ENCODE data around the gene PACSIN2. TPM values are rescaled to one million over a fixed set of nuclear protein-coding genes. Genes with fewer than 3 reads are reported as not detected.

The PACSIN2 gene
- total RNA-seq, 4 donors from 2014 or later = 73.1 to 171 (median 107) TPM

GRCh38 chr22:42834177-42834949 is 180.6 kb downstream of the PACSIN2 start:
- no peak overlapping the region for H3K27ac ChIP-seq
- ATAC-seq = no peak
- 74 to 84% methylated on average over 4 to 5 of the region's 5 CpGs for WGBS, 2 donors (ENCODE audit: low coverage in 1 of 2)
- TF ChIP-seq, protein P1, sequence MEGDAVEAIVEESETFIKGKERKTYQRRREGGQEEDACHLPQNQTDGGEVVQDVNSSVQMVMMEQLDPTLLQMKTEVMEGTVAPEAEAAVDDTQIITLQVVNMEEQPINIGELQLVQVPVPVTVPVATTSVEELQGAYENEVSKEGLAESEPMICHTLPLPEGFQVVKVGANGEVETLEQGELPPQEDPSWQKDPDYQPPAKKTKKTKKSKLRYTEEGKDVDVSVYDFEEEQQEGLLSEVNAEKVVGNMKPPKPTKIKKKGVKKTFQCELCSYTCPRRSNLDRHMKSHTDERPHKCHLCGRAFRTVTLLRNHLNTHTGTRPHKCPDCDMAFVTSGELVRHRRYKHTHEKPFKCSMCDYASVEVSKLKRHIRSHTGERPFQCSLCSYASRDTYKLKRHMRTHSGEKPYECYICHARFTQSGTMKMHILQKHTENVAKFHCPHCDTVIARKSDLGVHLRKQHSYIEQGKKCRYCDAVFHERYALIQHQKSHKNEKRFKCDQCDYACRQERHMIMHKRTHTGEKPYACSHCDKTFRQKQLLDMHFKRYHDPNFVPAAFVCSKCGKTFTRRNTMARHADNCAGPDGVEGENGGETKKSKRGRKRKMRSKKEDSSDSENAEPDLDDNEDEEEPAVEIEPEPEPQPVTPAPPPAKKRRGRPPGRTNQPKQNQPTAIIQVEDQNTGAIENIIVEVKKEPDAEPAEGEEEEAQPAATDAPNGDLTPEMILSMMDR (IDR thresholded peaks at IDR 0.05) = no peak
- no peak for TF ChIP-seq POLR2AphosphoS5 (IDR thresholded peaks at IDR 0.05)
- H3K4me1 ChIP-seq = no peaks in the 10 kb centered on the region
- H3K9me3 ChIP-seq = no peaks in the 10 kb centered on the region
- no peaks in the 10 kb centered on the region for H3K27me3 ChIP-seq
- H3K36me3 ChIP-seq = peaks cover 0 to 97% of the 10 kb centered on the region in 2 donors
- no peak overlapping the region for H3K4me3 ChIP-seq

DNA sequence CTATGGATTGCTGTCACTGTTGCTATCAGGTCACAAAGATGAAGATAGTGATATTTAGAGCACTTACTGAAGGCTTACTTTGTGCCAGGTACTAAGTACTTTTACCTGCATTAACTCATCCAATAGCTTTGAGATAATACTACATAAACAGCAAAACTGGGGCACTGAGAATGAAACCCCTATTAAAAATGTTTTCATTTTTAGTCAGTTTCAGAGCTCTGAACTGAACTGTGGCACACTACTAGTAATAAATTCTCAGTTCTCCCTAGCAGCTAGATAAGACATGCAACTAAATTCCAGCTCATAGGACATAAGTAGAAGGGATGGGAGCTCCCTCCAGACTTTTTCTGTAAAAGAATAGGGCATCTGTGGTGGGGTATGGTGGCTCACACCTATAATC is 181.8 kb downstream of the PACSIN2 start:
- no peak for TF ChIP-seq POLR2AphosphoS5 (IDR thresholded peaks at IDR 0.05)
- TF ChIP-seq POLR2A (IDR thresholded peaks at IDR 0.05) = no peak
- TF ChIP-seq, protein P1 (IDR thresholded peaks at IDR 0.05) = no peak
- TF ChIP-seq EP300 (IDR thresholded peaks at IDR 0.05) = no peak
- Histone ChIP-seq H3K9me3 (no peaks in the 10 kb centered on the region), H3K27ac (no peak overlapping the region), H3K27me3 (no peaks in the 10 kb centered on the region), H3K36me3 (peaks cover 0 to 97% of the 10 kb centered on the region in 2 donors), H3K4me3 (no peak overlapping the region), H3K4me1 (no peaks in the 10 kb centered on the region)
- ATAC-seq = no peak

DNA sequence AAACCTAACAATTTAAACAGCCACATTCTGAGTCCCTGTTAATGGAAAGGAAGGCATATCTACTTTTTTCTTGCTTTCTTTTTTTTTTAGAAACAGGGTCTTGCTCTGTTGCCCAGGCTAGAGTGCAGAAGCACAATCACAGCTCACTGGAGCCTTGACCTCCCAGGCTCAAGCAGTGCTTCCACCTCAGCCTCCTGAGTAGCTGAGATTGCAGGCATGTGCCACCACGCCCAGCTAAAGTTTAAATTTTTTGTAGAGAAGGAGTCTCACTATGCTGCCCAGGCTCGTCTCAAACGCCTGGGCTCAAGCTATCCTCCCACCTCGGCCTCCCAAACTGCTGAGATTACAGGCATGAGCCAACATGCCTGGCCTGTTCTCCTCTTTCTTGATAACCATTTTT is 183.2 kb downstream of the PACSIN2 start:
- no peak overlapping the region for H3K27ac ChIP-seq
- H3K36me3 ChIP-seq = peaks cover 0 to 100% of the 10 kb centered on the region in 2 donors
- H3K9me3 ChIP-seq = no peaks in the 10 kb centered on the region
- no peak for TF ChIP-seq POLR2AphosphoS5 (IDR thresholded peaks at IDR 0.05)
- TF ChIP-seq POLR2A (IDR thresholded peaks at IDR 0.05) = no peak
- TF ChIP-seq, protein P1 (IDR thresholded peaks at IDR 0.05) = no peak
- TF ChIP-seq EP300 (IDR thresholded peaks at IDR 0.05) = no peak
- H3K4me1 ChIP-seq = no peaks in the 10 kb centered on the region
- no peak overlapping the region for H3K4me3 ChIP-seq
- H3K27me3 ChIP-seq = no peaks in the 10 kb centered on the region
- WGBS, 2 donors (ENCODE audit: low coverage in 1 of 2) = 83 to 90% methylated on average over 3 to 4 of the region's 4 CpGs
- ATAC-seq = no peak

DNA sequence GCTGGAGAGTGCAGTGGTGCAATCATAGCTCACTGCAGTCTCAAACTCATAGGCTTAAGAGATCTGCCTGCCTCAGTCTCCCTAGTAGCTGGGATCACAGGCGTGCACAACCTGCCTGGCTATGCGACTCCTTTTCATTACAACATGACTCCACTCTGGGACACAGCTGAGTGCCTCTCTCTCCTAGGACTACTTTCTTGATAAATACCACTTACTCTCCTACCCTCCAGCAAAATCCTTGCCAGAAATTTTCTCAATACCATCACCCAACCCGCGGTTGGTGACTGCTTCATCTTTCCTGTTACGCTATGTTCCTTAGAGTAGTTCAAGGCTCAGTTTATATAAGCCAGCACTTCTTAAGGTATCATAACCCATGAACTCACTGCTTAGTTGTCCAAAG is 184.8 kb downstream of the PACSIN2 start:
- no peaks in the 10 kb centered on the region for H3K27me3 ChIP-seq
- TF ChIP-seq EP300 (IDR thresholded peaks at IDR 0.05) (no peak), POLR2A (IDR thresholded peaks at IDR 0.05) (no peak), POLR2AphosphoS5 (IDR thresholded peaks at IDR 0.05) (no peak)
- TF ChIP-seq, protein P1 (IDR thresholded peaks at IDR 0.05) = no peak
- H3K36me3 ChIP-seq = peaks cover 0 to 100% of the 10 kb centered on the region in 2 donors
- no peaks in the 10 kb centered on the region for H3K4me1 ChIP-seq
- no peak for ATAC-seq
- H3K4me3 ChIP-seq = no peak overlapping the region
- H3K9me3 ChIP-seq = no peaks in the 10 kb centered on the region
- no peak overlapping the region for H3K27ac ChIP-seq
- 87 to 94% methylated on average over 3 to 4 of the region's 5 CpGs for WGBS, 2 donors (ENCODE audit: low coverage in 1 of 2)

GRCh38 chr22:42829302-42829701 is 185.6 kb downstream of the PACSIN2 start:
- Histone ChIP-seq H3K27me3 (no peaks in the 10 kb centered on the region), H3K9me3 (no peaks in the 10 kb centered on the region), H3K4me1 (no peaks in the 10 kb centered on the region), H3K36me3 (peaks cover 0 to 100% of the 10 kb centered on the region in 2 donors), H3K4me3 (no peak overlapping the region), H3K27ac (no peak overlapping the region)
- ATAC-seq = no peak
- TF ChIP-seq POLR2A (IDR thresholded peaks at IDR 0.05) (no peak), EP300 (IDR thresholded peaks at IDR 0.05) (no peak), POLR2AphosphoS5 (IDR thresholded peaks at IDR 0.05) (no peak)
- TF ChIP-seq, protein P1 (IDR thresholded peaks at IDR 0.05) = no peak
- 69 to 73% methylated on average over 3 of the region's 3 CpGs for WGBS, 2 donors (ENCODE audit: low coverage in 1 of 2)

Data from gastroesophageal sphincter (tissue), 4 donors.